HG02840 (cell line): ENCODE measurements around the gene TAB3.

Experiments
- ATAC-seq: cut with Tn5 transposase; IDR thresholded peaks from one replicate; pipeline ENCODE4 v1.9.1; 2021; ENCODE audit warnings: mild to moderate bottlenecking, moderate library complexity, moderate number of reproducible peaks; ENCODE audit not compliant: unreplicated experiment, low FRiP score

Gene TAB3

GRCh38 chrX:30777575-30777974, 111.5 kb downstream of the TAB3 start:
- ATAC-seq: no peak
